DMS153 treated with DMSO at 0.1 percent for 48 hours (cell line): ENCODE data around the gene SEMA3E.

Experiments used
- DNase-seq: peaks from one replicate; lab custom pipeline; 2025; ENCODE audit not compliant: unreplicated experiment; lab: John Stamatoyannopoulos, UW

The SEMA3E gene

GRCh38 chr7:83643012-83643411, 5.9 kb downstream of the SEMA3E start:
- no peak for DNase-seq

- DNase-seq = no peak
Observed at GRCh38 chr7:83640731-83641537, 8.0 kb downstream of the SEMA3E start.

- no peak for DNase-seq
Observed at GRCh38 chr7:83640240-83640639, 8.7 kb downstream of the SEMA3E start.

- no peak for DNase-seq
Observed at GRCh38 chr7:83633516-83633915, 15.4 kb downstream of the SEMA3E start.

- no peak for DNase-seq
Observed at GRCh38 chr7:83629117-83629880, 19.6 kb downstream of the SEMA3E start.

GRCh38 chr7:83617858-83618257, 31.1 kb downstream of the SEMA3E start:
- DNase-seq = no peak

GRCh38 chr7:83614112-83614511, 34.8 kb downstream of the SEMA3E start:
- DNase-seq = no peak

- DNase-seq = no peak
Observed at GRCh38 chr7:83613232-83613631, 35.7 kb downstream of the SEMA3E start.

GRCh38 chr7:83611776-83612175, 37.2 kb downstream of the SEMA3E start:
- no peak for DNase-seq

- no peak for DNase-seq
Observed at GRCh38 chr7:83610649-83611304, 38.2 kb downstream of the SEMA3E start.

- DNase-seq = no peak
Observed at GRCh38 chr7:83608716-83609115, 40.2 kb downstream of the SEMA3E start.

- no peak for DNase-seq
Observed at GRCh38 chr7:83603649-83604048, 45.3 kb downstream of the SEMA3E start.

- DNase-seq = no peak
Observed at GRCh38 chr7:83599131-83599530, 49.8 kb downstream of the SEMA3E start.

GRCh38 chr7:83593921-83594475, 54.9 kb downstream of the SEMA3E start:
- DNase-seq = peak; percentile 86

- DNase-seq = no peak
Observed at GRCh38 chr7:83588602-83589240, 60.2 kb downstream of the SEMA3E start.

- no peak for DNase-seq
Observed at GRCh38 chr7:83586281-83586680, 62.7 kb downstream of the SEMA3E start.

GRCh38 chr7:83581667-83582435, 67.1 kb downstream of the SEMA3E start:
- no peak for DNase-seq

- DNase-seq = no peak
Observed at GRCh38 chr7:83579740-83580139, 69.2 kb downstream of the SEMA3E start.

- DNase-seq = no peak
Observed at GRCh38 chr7:83575436-83575835, 73.5 kb downstream of the SEMA3E start.

- no peak for DNase-seq
Observed at GRCh38 chr7:83574616-83575015, 74.3 kb downstream of the SEMA3E start.
